T-helper 1 cell (primary cell): ENCODE results near the gene XKRX.
A peak's percentile ranks its signal among the peaks of the same experiment; 100 is the strongest.

Experiments used
- DNase-seq, 5 donors: peaks; one replicate each; pipeline ENCODE4 v3.0.0-alpha.2; 2012 to 2020
- total RNA-seq, 4 donors: gene quantifications; one replicate each; lab custom pipeline; 2026; lab: John Stamatoyannopoulos, UW

Gene XKRX
- total RNA-seq: 0 to 0.93 (median 0.36) reads per million in 4 donors

DNA sequence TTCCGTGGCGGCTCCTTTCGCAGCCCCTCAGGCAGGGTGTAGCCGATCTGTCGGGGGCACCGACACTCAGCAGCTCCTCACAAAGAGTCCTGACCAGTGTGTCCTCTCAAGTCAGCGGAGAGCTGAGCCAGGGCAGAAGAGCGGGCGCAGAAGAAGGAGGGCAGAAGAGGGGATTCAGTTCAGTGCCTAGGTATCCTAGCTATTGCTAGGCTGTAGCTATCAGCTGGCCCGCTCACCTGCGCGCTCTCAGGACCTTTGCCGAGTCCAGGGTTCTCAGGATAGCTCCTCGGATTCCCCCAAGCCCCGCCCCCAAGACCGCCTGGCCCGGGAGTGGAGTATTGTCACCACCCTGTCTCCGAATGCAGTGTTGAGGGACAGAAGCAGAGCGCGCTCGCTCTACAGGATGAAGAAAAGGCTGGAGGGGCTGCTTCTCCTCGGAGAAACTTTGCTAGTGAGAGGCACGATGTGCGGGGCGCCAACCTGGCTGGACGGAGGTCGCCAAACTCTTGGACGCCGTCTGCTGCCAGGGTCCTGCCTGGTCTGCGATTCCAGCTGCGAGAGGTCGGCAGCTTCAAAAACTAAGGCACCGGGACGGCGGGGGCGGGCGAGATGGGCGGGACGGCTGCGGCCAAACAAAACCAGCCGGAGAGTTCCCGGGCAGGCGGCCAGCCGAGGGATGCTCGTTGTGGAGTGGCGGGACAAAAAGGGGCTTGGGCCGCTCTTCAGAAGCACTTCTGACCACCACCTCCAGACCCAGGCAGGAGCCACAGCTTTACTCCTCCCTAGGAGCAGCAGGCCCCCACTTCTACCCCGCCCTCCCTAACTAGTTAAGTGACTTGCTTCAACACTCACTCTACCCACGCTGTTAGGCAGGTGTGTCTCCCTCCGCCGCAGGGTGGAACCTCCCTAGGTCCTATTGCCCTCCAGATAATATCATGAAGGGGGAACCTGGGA is at the start of gene XKRX:
TSS of gene XKRX (minus strand) at position 258 of the 954 bp plus-strand sequence. CDS start 613 bp downstream, outside the sequence.
- peak in 3 of 5 donors; percentile 1 to 29 (median 12) for DNase-seq

GRCh38 chrX:100976211-100976610 is 47.5 kb upstream of the XKRX start:
- no peak for DNase-seq

DNA sequence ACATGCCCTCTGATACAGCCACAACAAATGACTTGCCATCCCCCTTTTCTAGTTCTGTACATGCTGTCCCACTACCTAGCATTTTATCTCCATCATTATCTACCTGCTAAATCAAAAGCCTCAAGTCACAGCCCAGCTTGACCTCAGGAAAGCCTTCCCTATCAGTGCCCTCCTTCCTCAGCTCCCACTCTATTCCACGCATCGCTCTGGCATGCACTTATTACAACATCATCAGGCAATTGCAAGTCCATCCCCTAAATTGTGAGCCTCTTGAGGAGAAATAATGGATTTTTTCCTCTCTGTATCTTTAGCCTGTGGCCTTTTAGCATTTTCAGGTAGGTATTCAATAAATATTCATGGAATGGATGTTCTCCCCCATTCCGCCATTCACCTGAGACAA is 46.5 kb upstream of the XKRX start:
- DNase-seq: no peak

DNA sequence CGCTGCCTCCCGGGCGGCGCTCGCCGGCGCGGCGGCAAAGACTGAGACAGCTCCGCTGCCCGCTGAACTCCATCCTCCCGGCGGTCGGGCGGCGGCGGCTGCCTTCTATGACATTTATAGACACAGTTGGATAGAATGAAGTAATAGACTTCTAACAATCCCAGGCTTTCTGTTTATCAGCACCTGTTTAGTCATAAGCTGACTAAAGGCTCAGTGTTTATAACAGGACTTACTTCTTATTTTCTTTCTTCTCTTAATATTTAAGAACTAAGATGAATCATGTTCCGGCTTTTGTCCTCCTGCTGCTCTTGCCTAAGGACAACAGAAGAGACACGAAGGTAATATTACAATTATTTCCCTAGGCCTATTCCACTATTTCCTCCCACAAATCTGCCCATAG is 44.7 kb upstream of the XKRX start:
- no peak for DNase-seq

DNA sequence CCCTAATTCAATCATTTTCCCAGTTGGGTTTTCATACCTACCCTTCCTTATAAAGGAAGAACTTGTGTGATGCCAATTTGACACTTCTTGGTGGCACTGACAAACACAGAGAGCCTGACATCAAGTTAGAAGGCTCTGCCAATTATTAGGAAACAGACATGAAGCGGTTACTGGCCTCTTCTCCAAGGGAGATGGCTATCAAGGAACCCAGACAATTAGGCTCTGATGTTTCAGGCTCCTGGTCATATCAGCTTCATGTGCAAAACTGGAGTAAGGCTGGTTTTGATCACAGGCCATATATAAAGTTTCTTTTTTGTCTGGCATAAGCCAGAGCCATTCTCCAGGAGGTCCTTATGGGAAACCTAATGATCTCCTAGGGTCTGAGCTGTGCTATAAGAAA is 41.2 kb upstream of the XKRX start:
- no peak for DNase-seq

GRCh38 chrX:100969408-100969807 is 40.7 kb upstream of the XKRX start, which contains the start of gene ARL13A:
ARL13A (plus strand) TSS chrX:100969708; CDS start chrX:100973690, 3,982 bp downstream.
- DNase-seq: no peak

DNA sequence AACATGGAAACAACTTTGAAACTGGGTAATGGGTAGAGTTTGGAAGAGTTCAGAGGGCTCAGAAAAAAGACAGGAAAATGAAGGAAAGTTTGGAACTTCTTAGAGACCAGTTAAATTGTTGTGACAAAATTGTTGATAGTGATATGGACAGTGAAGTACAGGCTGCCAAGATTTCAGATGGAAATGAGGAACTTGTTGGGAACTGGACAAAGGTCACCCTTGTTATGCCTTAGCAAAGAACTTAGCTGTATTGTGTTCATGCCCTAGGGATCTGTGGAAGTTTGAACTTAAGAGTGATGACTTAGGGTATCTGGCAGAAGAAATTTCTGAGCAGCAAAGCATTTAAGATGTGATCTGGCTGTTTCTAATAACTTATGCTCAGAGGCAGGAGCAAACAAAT is 35.6 kb upstream of the XKRX start:
- DNase-seq: no peak

DNA sequence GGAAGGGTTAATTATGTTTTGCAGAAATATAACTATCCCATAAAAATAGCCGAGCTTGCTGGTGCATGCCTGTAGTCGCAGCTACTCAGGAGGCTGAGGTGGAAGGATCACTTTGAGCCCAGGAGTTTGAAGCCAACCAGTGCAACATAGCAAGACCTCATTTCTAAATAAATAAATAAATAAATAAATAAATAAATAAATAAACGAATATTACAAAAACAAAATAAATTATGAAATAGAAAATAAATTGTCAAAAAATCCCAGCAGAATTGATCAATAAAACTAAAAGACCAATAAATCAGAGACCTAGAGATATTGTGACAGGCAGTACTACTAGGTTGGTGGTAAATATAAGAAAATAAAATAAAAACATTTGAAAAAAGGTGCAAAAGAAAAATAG is 34.1 kb upstream of the XKRX start:
- no peak for DNase-seq

- no peak for DNase-seq
These were observed 19.8 kb upstream of the XKRX start for GRCh38 chrX:100948557-100948956.

- DNase-seq: no peak
These were observed 17.7 kb upstream of the XKRX start for GRCh38 chrX:100946299-100946927.

DNA sequence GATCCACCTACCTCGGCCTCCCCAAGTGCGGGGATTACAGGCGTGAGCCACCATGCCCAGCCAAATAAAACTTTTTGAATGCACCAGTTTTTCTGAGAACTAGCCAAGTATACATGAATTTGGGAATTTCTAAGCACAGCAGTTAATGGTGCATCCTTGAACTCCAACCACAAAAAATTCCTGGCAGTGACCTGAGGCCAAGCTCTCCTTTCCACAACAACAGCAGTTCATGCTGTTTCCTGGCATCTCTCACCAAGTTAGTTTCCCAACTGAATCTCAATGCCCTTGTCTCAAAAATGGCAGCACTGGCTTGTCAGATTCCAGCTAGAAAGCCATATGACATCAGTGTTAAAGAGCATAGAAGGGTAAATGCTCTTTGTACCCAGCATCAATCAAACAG is 15.9 kb upstream of the XKRX start:
- DNase-seq: no peak

DNA sequence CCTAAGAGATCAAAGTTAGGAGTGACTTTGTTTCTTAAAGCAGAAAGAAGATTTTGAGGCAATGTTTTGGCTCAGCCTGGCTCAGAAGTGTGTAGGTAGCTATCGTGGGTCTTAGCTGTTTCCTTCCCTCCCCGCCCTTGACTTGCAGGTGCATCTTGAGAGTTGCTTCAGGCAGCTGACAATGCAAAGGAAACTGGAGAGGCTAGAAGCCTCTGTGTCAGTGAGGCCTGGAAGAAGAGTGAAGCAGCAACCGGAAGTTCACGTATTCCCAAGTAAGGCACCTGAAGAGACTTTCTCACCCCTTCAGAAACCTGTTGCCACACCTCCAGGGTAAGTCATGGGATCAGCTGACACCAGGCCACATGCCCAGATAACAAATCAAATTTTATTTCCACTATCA is 10.6 kb upstream of the XKRX start:
- no peak for DNase-seq

- no peak for DNase-seq
These were observed 7.0 kb upstream of the XKRX start for GRCh38 chrX:100935767-100936166.

- DNase-seq: no peak
These were observed 3.2 kb upstream of the XKRX start for GRCh38 chrX:100931925-100932285.

DNA sequence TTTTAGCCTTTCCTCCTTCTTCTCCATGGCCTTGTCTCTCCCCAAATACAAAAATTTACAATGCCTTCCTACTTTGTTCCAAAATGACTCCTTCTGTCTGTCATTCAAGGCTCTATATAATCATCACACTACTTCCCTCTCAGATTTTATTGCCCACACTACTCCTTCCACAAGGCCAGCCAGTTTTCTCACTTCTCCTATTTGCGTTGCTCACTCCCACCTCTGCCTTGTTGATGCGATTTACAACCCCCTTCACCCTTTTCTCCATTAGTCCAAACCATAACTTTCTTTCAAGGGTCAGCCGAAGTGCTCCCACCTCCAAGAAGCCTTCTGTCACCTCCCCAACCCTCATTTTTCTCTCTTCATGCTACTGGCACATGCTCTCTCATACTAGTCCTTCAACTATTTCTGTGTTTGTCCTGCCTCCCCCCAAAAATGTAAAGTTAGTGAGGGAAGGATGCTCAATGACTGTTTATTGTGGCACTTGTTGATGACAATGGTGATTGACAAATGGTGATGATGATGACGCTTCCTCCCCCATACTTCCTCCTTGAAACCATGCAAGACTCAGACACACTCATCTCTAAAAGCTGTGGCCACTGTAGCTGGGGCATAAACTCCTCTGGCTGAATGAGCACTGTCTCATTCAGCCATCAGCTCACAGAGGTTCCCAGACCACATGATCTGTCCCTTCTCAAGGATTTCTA is 2.7 kb upstream of the XKRX start:
- peak in 1 of 5 donors; percentile 63 for DNase-seq

DNA sequence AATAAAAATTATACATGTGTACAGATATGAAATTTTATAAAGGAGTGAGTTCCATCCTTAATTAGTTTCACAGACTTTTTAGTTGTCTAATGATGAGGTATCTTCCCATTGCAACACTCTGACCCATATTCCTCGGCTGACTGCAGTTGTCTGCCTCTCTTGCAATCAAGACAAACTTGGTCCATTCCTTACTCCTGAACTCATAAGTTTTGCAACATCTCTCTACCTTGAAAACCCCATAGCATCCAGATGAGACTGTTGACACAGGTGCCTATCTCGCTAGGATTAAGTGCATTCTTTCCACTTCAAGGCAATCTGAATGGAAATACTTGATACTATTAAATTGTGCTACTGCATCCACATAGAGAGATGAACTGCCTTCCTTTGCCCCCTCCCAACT is 2.3 kb downstream of the XKRX start:
- DNase-seq: no peak

DNA sequence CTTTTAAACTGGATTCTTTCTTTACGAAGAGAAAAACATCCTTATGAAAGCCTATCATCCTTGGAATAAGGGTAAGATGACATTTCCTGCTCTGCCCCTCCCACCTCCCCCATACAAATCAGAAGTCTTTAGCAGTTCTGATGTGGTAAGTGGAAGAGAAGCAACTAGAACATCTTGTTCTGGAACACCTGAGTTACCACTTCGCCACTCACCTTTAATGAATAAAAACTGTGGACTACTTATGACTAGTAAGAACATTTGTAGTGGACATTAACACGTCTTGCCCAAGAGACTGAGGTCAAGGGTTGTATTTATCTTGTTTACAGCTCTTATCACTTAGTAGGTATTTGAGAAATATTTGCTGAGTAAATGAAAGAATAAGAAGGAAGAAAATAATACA is 4.3 kb downstream of the XKRX start:
- DNase-seq: no peak

DNA sequence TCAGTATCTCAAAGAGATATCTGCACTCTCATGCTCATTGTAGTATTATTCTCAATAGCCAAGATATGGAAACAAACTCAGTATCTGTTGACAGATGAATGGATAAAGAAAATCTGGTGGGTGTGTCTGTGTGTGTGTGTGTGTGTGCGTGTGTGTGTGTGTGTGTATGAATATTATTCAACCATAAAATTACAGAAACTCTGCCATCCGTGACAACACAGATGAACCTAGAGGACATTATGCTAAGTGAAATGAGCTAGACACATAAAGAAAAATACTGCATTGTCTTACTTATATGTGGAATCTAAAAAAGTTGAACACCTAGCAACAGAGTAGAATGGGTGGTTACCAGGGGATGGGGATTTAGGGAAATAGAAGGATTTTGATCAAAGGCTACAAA is 13.2 kb downstream of the XKRX start:
- DNase-seq: no peak

GRCh38 chrX:100913111-100913510 is 15.6 kb downstream of the XKRX start:
- no peak for DNase-seq

GRCh38 chrX:100911731-100912130 is 17.0 kb downstream of the XKRX start:
- DNase-seq: no peak

DNA sequence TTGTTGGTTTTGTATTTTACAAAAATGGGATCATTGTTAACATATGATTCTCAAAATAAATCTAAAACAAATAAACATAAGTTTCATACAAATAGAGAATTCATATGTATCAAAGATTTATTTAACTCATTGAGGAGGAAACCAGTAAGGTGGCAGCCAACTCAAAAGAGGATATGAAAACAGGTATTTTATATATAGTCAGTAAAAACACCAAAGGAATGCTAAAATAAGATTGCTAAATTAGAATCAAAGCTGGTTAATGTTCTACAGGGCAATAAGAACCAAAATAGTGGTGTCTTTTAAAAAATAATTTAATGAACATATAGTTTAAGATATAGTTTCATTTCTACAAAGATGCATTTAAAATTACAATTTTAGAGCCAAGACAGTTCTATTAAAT is 23.1 kb downstream of the XKRX start:
- no peak for DNase-seq

DNA sequence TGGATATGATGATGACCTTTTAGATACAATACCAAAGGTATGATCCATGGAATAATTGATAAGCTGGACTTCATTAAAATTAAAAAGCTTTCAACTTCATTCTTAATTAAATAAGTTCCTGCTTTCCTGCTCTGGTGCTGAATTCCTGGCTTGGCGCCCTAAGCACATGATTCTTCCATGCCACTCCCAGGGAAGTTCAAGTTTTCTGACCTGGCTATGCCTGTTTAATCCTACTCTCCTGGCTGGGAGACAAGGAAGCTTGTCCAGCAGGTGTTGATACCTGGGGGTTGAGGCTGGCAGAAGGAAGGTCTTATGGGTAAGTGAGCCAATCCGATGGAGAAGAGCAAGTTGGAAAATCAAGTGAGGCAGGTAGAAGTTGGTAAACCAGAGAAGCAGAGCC is 24.3 kb downstream of the XKRX start:
- no peak for DNase-seq

GRCh38 chrX:100895365-100896075 is 33.2 kb downstream of the XKRX start:
- peak in 1 of 5 donors; percentile 28 for DNase-seq
